Keratinocyte (primary cell): ENCODE results near the gene FEZF1. TPM values are rescaled to one million over a fixed set of nuclear protein-coding genes. Genes with fewer than 3 reads are reported as not detected.

Experiments
- DNase-seq: peaks from one replicate; pipeline ENCODE4 v3.0.0-alpha.2; 2011; ENCODE audit warnings: low read depth, missing footprints, low spot score
- FAIRE-seq: peaks from 2 replicates; lab custom pipeline; 2011; peaks lifted over from hg19 to GRCh38; lab: Jason Lieb, UNC
- H2AFZ ChIP-seq: 2 replicates; pipeline ENCODE4 v1.6.0; 2012; ENCODE audit warnings: low read length, control low read depth, inconsistent platforms; ENCODE audit not compliant: control insufficient read depth
- H3K27ac ChIP-seq: 2 replicates; pipeline ENCODE4 v1.5.1; 2011; ENCODE audit warnings: low read length; ENCODE audit not compliant: control insufficient read depth, insufficient read depth
- H3K27me3 ChIP-seq: 3 replicates; pipeline ENCODE4 v1.6.0; 2011; ENCODE audit warnings: low read length; ENCODE audit not compliant: control insufficient read depth, insufficient read depth; ENCODE audit errors: extremely low read depth
- H3K36me3 ChIP-seq, 2 experiments: 2 replicates in 1 of 2; 3 replicates in 1 of 2; pipeline ENCODE4 v1.5.1; 2011; ENCODE audit warnings: low read length in 2 of 2, mild to moderate bottlenecking in 1 of 2; ENCODE audit not compliant: control insufficient read depth in 2 of 2, insufficient read depth in 2 of 2; ENCODE audit errors: extremely low read depth in 1 of 2
- H3K4me1 ChIP-seq: 3 replicates; pipeline ENCODE4 v1.5.1; 2011; ENCODE audit warnings: low read length; ENCODE audit not compliant: control insufficient read depth, insufficient read depth; ENCODE audit errors: extremely low read depth
- H3K4me2 ChIP-seq: 3 replicates; pipeline ENCODE4 v1.6.0; 2011; ENCODE audit warnings: low read depth, low read length; ENCODE audit not compliant: control insufficient read depth, insufficient read depth; ENCODE audit errors: extremely low read depth
- H3K4me3 ChIP-seq, 3 experiments: fragments of 200-600 bp in 1 of 3; sonication (generic) in 1 of 3; 2 replicates in 2 of 3; 3 replicates in 1 of 3; pipeline ENCODE4 v1.5.1; 2011 to 2016; ENCODE audit warnings: low read length in 3 of 3, mild to moderate bottlenecking in 3 of 3, control low read depth in 2 of 3, inconsistent platforms in 1 of 3, low read depth in 1 of 3, mixed read lengths in 1 of 3, mixed run types in 1 of 3, moderate library complexity in 1 of 3; ENCODE audit not compliant: control insufficient read depth in 2 of 3, insufficient read depth in 2 of 3; ENCODE audit errors: extremely low read depth in 1 of 3
- H3K79me2 ChIP-seq: 2 replicates; pipeline ENCODE4 v1.6.0; 2012; ENCODE audit warnings: low read length; ENCODE audit not compliant: control insufficient read depth, insufficient read depth
- H3K9ac ChIP-seq: 3 replicates; pipeline ENCODE4 v1.6.0; 2011; ENCODE audit warnings: low read length; ENCODE audit not compliant: control insufficient read depth, insufficient read depth; ENCODE audit errors: extremely low read depth
- H3K9me1 ChIP-seq: 3 replicates; pipeline ENCODE4 v1.6.0; 2011; ENCODE audit warnings: low read length; ENCODE audit not compliant: control insufficient read depth, insufficient read depth; ENCODE audit errors: extremely low read depth
- H3K9me3 ChIP-seq: 2 replicates; pipeline ENCODE4 v1.5.1; 2012; ENCODE audit warnings: low read depth, low read length; ENCODE audit not compliant: control insufficient read depth
- H4K20me1 ChIP-seq: 3 replicates; pipeline ENCODE4 v1.6.0; 2011; ENCODE audit warnings: low read length; ENCODE audit not compliant: control insufficient read depth, insufficient read depth; ENCODE audit errors: extremely low read depth
- CTCF ChIP-seq, 3 experiments: IDR thresholded peaks in 1 of 3; conservative IDR thresholded peaks in 1 of 3; optimal IDR thresholded peaks in 1 of 3; 2 replicates in 2 of 3; 3 replicates in 1 of 3; pipeline versions ENCODE3 to v1.5.1; 2011; ENCODE audit warnings: low read length in 3 of 3, mild to moderate bottlenecking in 3 of 3, moderate library complexity in 2 of 3, control low read depth in 1 of 3, inconsistent platforms in 1 of 3; ENCODE audit not compliant: insufficient read depth in 2 of 3; ENCODE audit errors: extremely low read depth in 1 of 3
- EZH2 ChIP-seq: IDR thresholded peaks from one replicate; pipeline ENCODE4 v1.6.1; 2012; ENCODE audit warnings: inconsistent platforms, mild to moderate bottlenecking, low read length, moderate library complexity
- dilution Hi-C: fragments of 300-500 bp; cut with MboI; formaldehyde crosslinking; loops from one replicate; pipeline ENCODE4 v1.7.0; 2020; ENCODE audit warnings: low sequenced_read_pairs; ENCODE audit not compliant: extremely low pct_ligation_motif_present
- polyA plus RNA-seq, 5 experiments: library from polyadenylated mRNA; depleted of rRNA in 3 of 5; stranded (reverse) in 3 of 5; stranded (forward) in 1 of 5; unstranded in 1 of 5; fragments of >200 nt; gene quantifications; 1 replicate in 1 of 5; 2 replicates in 3 of 5; 3 replicates in 1 of 5; pipeline versions ENCODE4 v1.2.1 to v1.2.3, GENCODE V29; 2011 to 2012; ENCODE audit warnings: missing spikeins in 2 of 5, low read depth in 1 of 5, low replicate concordance in 1 of 5

Gene FEZF1
- polyA plus RNA-seq, 1 donor (not counting 4 experiments of a cell fraction or from before 2014, with no cell fraction given), result not detected

- Histone ChIP-seq H3K27ac (no peak overlapping the region), H3K79me2 (no peaks in the 10 kb centered on the region), H3K9me1 (no peaks in the 10 kb centered on the region), H3K4me1 (no peaks in the 10 kb centered on the region), H3K9me3 (no peaks in the 10 kb centered on the region), H3K36me3 (no peaks in the 10 kb centered on the region), H4K20me1 (no peaks in the 10 kb centered on the region), H2AFZ (no peak overlapping the region), H3K9ac (no peak overlapping the region), H3K4me2 (no peak overlapping the region), H3K27me3 (no peaks in the 10 kb centered on the region), H3K4me3 (no peak overlapping the region)
- FAIRE-seq, result no peak
- no peak for DNase-seq
- TF ChIP-seq CTCF (optimal IDR thresholded peaks at IDR 0.05 in 1 of 3, IDR thresholded peaks at IDR 0.05 in 1 of 3, conservative IDR thresholded peaks at IDR 0.05 in 1 of 3; ENCODE audit: extremely low read depth in 1 of 3, insufficient read depth in 2 of 3, low read length in 3 of 3) (no peak), EZH2 (no peak)
- dilution Hi-C loops, result no loop called here
These were observed 43.5 kb downstream of the FEZF1 start for GRCh38 chr7:122261016-122261415.

DNA sequence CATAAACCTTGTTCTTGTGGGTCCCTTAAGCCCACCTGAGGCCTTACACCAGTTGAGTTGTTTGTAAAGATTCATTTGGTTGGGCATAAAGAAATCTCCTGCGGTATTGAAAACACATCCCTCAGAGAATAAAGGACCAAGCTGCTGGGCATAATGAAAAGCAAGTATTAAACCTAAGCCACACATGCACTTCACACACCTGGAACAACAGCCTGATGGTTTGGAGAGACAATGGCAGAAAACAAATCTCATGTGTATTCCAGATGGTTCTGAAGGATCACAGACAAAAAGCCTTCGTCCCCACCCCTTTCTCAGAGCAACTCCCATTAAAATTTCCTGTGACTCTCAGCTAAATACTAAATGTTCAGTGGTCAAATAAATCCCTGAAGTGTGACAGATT lies 44.2 kb downstream of the FEZF1 start:
- Histone ChIP-seq H3K36me3 (no peaks in the 10 kb centered on the region), H3K79me2 (no peaks in the 10 kb centered on the region), H3K27ac (no peak overlapping the region), H3K4me3 (no peak overlapping the region), H4K20me1 (no peaks in the 10 kb centered on the region), H3K4me2 (no peak overlapping the region), H2AFZ (no peak overlapping the region), H3K9me3 (no peaks in the 10 kb centered on the region), H3K9ac (no peak overlapping the region), H3K27me3 (no peaks in the 10 kb centered on the region), H3K4me1 (no peaks in the 10 kb centered on the region), H3K9me1 (no peaks in the 10 kb centered on the region)
- dilution Hi-C loops, result no loop called here
- DNase-seq (no peak), FAIRE-seq (no peak)
- TF ChIP-seq CTCF (optimal IDR thresholded peaks at IDR 0.05 in 1 of 3, IDR thresholded peaks at IDR 0.05 in 1 of 3, conservative IDR thresholded peaks at IDR 0.05 in 1 of 3; ENCODE audit: extremely low read depth in 1 of 3, insufficient read depth in 2 of 3, low read length in 3 of 3) (no peak), EZH2 (no peak)
